Colonic mucosa (tissue), 4 donors: ENCODE results near the gene DEFB118. TPM values are rescaled to one million over a fixed set of nuclear protein-coding genes. Genes with fewer than 3 reads are reported as not detected.

ENCODE experiments used
- DNase-seq: peaks from one replicate; pipeline ENCODE4 v3.0.0-alpha.2; 2020
- H3K27ac ChIP-seq: fragments of 200-600 bp; one replicate; pipeline ENCODE4 v1.8.0; 2021
- H3K27me3 ChIP-seq: fragments of 200-600 bp; one replicate; pipeline ENCODE4 v1.8.0; 2021
- H3K36me3 ChIP-seq: fragments of 200-600 bp; one replicate; pipeline ENCODE4 v1.8.0; 2021
- H3K4me1 ChIP-seq: fragments of 200-600 bp; one replicate; pipeline ENCODE4 v1.8.0; 2021; ENCODE audit warnings: mild to moderate bottlenecking
- H3K4me3 ChIP-seq: fragments of 200-600 bp; one replicate; pipeline ENCODE4 v1.8.0; 2021
- H3K9ac ChIP-seq, 2 donors: one replicate each; pipeline ENCODE4 v1.7.0; 2013; ENCODE audit warnings: control low read depth in 2 of 2, low read depth in 2 of 2, low read length in 2 of 2
- H3K9me3 ChIP-seq: fragments of 200-600 bp; one replicate; pipeline ENCODE4 v1.8.0; 2021
- intact Hi-C: fragments of 100-400 bp; cut with DNase I; formaldehyde crosslinking; loops from one replicate; pipeline ENCODE4 v1.14.1; 2022
- total RNA-seq, 2 donors: library from RNA; stranded (reverse); fragmentation: NEBNext Ultra II Directional in 1 of 2; extraction: Animal tissue kit (Norgen Biotek cat#: 25700) in 1 of 2; gene quantifications; one replicate each; pipeline ENCODE4 v1.2.1, GENCODE V29; 2021
- TF ChIP-seq, protein P1 (sequence below): fragments of 200-600 bp; IDR thresholded peaks from one replicate; pipeline ENCODE4 v1.8.0; 2022; ENCODE audit warnings: antibody characterized with exemption, mild to moderate bottlenecking
- donor health status: healthy.
- donor health status: DM: no; HTN: no; CAD: no.
- donor health status: DM: no; HTN: no; CAD: no.

DEFB118 gene, protein sequence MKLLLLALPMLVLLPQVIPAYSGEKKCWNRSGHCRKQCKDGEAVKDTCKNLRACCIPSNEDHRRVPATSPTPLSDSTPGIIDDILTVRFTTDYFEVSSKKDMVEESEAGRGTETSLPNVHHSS
- not detected for total RNA-seq

DNA sequence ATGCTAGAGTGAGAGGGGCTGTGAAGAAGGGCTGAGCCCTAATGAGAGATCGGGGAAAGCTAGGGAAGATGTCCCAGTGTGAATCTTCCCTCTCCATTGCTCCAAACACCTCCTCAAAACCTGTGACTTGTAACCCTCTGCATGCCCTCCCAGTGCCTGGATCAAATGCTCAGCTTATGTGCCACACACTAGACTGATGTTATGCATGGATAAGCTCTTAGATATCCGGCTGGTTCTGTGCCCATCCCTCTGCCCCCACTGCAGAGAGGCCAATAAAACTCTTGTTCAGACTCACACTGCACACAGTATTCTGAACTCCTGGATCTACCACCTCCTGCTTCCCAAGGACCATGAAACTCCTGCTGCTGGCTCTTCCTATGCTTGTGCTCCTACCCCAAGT, at the start of gene DEFB118:
Gene DEFB118, plus strand, starts transcription at position 301 of the 400 bp plus-strand sequence. Its CDS starts 50 bp downstream, at position 351.
- TF ChIP-seq, protein P1, sequence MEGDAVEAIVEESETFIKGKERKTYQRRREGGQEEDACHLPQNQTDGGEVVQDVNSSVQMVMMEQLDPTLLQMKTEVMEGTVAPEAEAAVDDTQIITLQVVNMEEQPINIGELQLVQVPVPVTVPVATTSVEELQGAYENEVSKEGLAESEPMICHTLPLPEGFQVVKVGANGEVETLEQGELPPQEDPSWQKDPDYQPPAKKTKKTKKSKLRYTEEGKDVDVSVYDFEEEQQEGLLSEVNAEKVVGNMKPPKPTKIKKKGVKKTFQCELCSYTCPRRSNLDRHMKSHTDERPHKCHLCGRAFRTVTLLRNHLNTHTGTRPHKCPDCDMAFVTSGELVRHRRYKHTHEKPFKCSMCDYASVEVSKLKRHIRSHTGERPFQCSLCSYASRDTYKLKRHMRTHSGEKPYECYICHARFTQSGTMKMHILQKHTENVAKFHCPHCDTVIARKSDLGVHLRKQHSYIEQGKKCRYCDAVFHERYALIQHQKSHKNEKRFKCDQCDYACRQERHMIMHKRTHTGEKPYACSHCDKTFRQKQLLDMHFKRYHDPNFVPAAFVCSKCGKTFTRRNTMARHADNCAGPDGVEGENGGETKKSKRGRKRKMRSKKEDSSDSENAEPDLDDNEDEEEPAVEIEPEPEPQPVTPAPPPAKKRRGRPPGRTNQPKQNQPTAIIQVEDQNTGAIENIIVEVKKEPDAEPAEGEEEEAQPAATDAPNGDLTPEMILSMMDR = no peak
- Histone ChIP-seq H3K27ac (no peak within 1 kb of the TSS), H3K27me3 (no peaks in the 10 kb centered on the region), H3K4me1 (no peaks in the 10 kb centered on the region), H3K9ac (no peak within 1 kb of the TSS), H3K36me3 (no peaks in the 10 kb centered on the region), H3K9me3 (no peaks in the 10 kb centered on the region), H3K4me3 (no peak within 1 kb of the TSS)
- intact Hi-C loops = no loop called here
- DNase-seq = no peak

DNA sequence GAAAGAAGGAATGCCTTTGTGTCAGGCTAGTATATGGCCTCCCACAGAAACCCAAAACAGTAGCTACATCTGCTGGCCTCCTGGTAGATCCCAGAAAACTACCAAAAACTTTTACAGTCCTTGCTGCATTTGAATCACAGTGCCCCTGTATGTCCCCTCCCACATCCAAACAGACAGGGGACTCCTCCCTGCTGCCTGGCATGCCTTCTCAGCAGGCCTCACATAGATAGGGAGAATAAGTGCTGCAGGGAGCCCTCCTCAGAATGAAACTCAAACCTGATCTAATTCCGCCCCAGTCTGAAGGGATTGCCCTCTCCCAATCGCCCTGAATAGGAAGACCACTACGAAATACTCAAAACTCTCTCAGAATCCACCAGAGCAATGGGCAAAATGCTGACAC, 45.9 kb upstream of the DEFB118 start:
- H3K27me3 ChIP-seq = no peaks in the 10 kb centered on the region
- intact Hi-C loops = no loop called here
- DNase-seq = no peak
- TF ChIP-seq, protein P1 = no peak
- no peaks in the 10 kb centered on the region for H3K36me3 ChIP-seq
- no peak overlapping the region for H3K27ac ChIP-seq
- H3K4me1 ChIP-seq = no peaks in the 10 kb centered on the region
- no peaks in the 10 kb centered on the region for H3K9me3 ChIP-seq
- H3K9ac ChIP-seq = no peak overlapping the region
- H3K4me3 ChIP-seq = no peak overlapping the region

DNA sequence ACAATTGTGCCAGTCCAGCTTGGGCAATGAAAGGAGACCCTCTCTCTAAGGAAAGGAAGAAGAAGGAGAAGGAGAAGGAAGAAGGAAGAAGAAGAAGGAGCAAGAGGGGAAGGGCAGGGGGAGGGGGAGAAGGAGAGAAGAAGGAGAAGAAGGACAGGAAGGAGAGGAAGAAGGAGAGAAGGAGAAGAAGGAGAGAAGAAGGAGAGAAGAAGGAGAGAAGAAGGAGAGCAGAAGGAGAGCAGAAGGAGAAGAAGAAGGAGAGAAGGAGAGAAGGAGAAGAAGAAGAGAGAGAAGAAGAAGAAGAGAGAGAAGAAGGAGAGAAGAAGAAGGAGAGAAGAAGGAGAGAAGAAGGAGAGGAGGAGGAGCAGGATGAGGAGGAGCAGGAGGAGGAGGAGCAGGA, 37.5 kb upstream of the DEFB118 start:
- H3K36me3 ChIP-seq = no peaks in the 10 kb centered on the region
- DNase-seq = no peak
- no peaks in the 10 kb centered on the region for H3K4me1 ChIP-seq
- no peak overlapping the region for H3K27ac ChIP-seq
- TF ChIP-seq, protein P1 = no peak
- intact Hi-C loops = no loop called here
- H3K9ac ChIP-seq = no peak overlapping the region
- H3K4me3 ChIP-seq = no peak overlapping the region
- H3K9me3 ChIP-seq = no peaks in the 10 kb centered on the region
- H3K27me3 ChIP-seq = no peaks in the 10 kb centered on the region

DNA sequence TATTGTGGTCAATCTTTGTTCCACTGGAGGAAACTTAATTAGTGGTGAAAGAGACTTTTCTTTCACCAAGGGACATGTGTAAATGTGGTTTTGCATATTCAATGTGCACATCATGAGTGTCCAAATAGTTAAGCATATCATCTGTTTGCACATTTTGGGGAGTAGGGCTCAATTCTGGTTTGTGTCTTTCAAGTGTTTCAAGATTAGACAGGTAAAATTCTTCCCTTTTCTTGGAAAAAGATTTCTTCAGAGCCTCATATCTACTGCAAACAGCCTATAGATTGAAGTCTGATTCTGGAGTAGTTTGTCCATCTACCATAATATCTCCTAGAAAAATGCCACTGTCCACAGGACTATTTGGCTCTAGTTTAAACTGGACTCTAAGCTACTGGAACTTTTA, 26.9 kb upstream of the DEFB118 start:
- H3K27me3 ChIP-seq = no peaks in the 10 kb centered on the region
- no peaks in the 10 kb centered on the region for H3K36me3 ChIP-seq
- no peak overlapping the region for H3K4me3 ChIP-seq
- intact Hi-C loops = no loop called here
- no peak for DNase-seq
- no peak overlapping the region for H3K27ac ChIP-seq
- H3K9me3 ChIP-seq = no peaks in the 10 kb centered on the region
- H3K9ac ChIP-seq = no peak overlapping the region
- TF ChIP-seq, protein P1 = no peak
- H3K4me1 ChIP-seq = no peaks in the 10 kb centered on the region

DNA sequence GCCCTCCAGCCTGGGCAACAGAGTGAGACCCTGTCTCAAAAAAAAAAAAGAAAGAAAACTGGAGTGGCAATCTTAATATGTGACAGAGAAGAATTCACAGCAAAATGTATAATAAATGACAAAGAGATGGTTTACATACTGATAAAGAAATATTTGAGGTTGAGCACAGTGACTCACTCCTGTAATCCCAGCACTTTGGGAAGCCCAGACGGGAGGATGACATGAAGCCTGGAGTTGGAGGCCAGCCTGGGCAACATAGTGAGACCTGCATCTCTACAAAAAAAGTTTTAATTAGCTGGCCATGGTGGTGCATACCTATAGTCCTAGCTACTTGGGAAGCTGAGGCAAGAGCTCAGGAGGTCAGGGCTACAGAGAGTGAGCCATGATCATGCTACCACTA, 12.4 kb upstream of the DEFB118 start:
- Histone ChIP-seq H3K4me1 (no peaks in the 10 kb centered on the region), H3K27me3 (no peaks in the 10 kb centered on the region), H3K36me3 (no peaks in the 10 kb centered on the region), H3K4me3 (no peak overlapping the region), H3K27ac (no peak overlapping the region), H3K9ac (no peak overlapping the region), H3K9me3 (no peaks in the 10 kb centered on the region)
- no peak for DNase-seq
- intact Hi-C loops = no loop called here
- TF ChIP-seq, protein P1 = no peak
